K562 (cell line): ENCODE data around the gene GUCY2D. TPM values are rescaled to one million over a fixed set of nuclear protein-coding genes. Genes with fewer than 3 reads are reported as not detected.

Experiments
- ATAC-seq: fragments of 200-7000 bp; cut with Tn5 transposase; 3 replicates; pipeline ENCODE4 v1.9.1; 2020; ENCODE audit warnings: moderate library complexity
- BruUV-seq: library from RNA; stranded (reverse); fragments of 400-500 nt; replicated peaks from 2 replicates; lab custom pipeline; 2021; lab: Mats Ljungman, UMichigan
- CTCF ChIA-PET: fragments of 300-600 bp; formaldehyde crosslinking; extraction: SDS; loops from one replicate; lab custom pipeline; 2021; ENCODE audit warnings: low intra/inter-chr PET ratio; lab: Yijun Ruan, JAX
- POLR2A ChIA-PET: fragments of 300-600, 350-650 bp; sonication (Branson Sonifier 250); formaldehyde crosslinking; extraction: SDS; loops from one replicate; lab custom pipeline; 2021; ENCODE audit warnings: antibody characterized with exemption, inconsistent platforms; lab: Yijun Ruan, JAX
- DNase-seq, 4 experiments: peaks; one replicate each; pipeline versions ENCODE4 v3.0.0 to v3.0.0-alpha.2; 2011 to 2018; ENCODE audit warnings: low spot score in 3 of 4, mixed read lengths in 3 of 4; ENCODE audit errors: extremely low read depth in 1 of 4
- FAIRE-seq: peaks from 2 replicates; lab custom pipeline; 2011; peaks lifted over from hg19 to GRCh38; lab: Jason Lieb, UNC
- H2AFZ ChIP-seq: 2 replicates; pipeline ENCODE4 v1.6.0; 2011; ENCODE audit warnings: low read depth, low read length, control low read depth, inconsistent platforms
- H3K27ac ChIP-seq: fragments of 200-600 bp; 3 replicates; pipeline ENCODE4 v1.8.0; 2011; ENCODE audit warnings: low read depth, mild to moderate bottlenecking, control low read depth, inconsistent platforms, low read length, moderate library complexity, mixed read lengths; ENCODE audit errors: extremely low read depth
- H3K27me3 ChIP-seq, 2 experiments: fragments of 300-600 bp in 1 of 2; 2 replicates in 1 of 2; 3 replicates in 1 of 2; pipeline versions ENCODE4 v1.6.0 to v1.8.0; 2011; ENCODE audit warnings: inconsistent platforms in 2 of 2, low read length in 2 of 2, mild to moderate bottlenecking in 1 of 2, mixed read lengths in 1 of 2, moderate library complexity in 1 of 2; ENCODE audit not compliant: control insufficient read depth in 2 of 2, insufficient read depth in 2 of 2
- H3K36me3 ChIP-seq: fragments of 300-600 bp; 3 replicates; pipeline ENCODE4 v1.8.0; 2011; ENCODE audit warnings: mild to moderate bottlenecking, low read length, inconsistent platforms; ENCODE audit not compliant: control insufficient read depth, insufficient read depth
- H3K4me1 ChIP-seq, 2 experiments: fragments of 200-600 bp in 1 of 2; replicated peaks in 1 of 2; 2 replicates in 1 of 2; 3 replicates in 1 of 2; pipeline versions ENCODE4 v1.5.1 to v1.8.0; 2011; ENCODE audit warnings: inconsistent platforms in 2 of 2, low read length in 2 of 2, mild to moderate bottlenecking in 1 of 2, mixed read lengths in 1 of 2, moderate library complexity in 1 of 2; ENCODE audit not compliant: control insufficient read depth in 2 of 2, insufficient read depth in 2 of 2
- H3K4me2 ChIP-seq: 2 replicates; pipeline ENCODE4 v1.6.1; 2011; ENCODE audit warnings: low read length, control low read depth, inconsistent platforms, mixed read lengths; ENCODE audit not compliant: insufficient read depth
- H3K4me3 ChIP-seq: fragments of 200-600 bp; sonication (generic), shearing (Covaris generic); 2 replicates; pipeline ENCODE4 v1.5.1; 2016; ENCODE audit warnings: control low read depth, inconsistent platforms
- H3K79me2 ChIP-seq: fragments of 200-600 bp; 3 replicates; pipeline ENCODE4 v1.8.0; 2011; ENCODE audit warnings: low read length, inconsistent platforms; ENCODE audit not compliant: control insufficient read depth, insufficient read depth
- H3K9ac ChIP-seq, 2 experiments: 2 replicates each; pipeline versions ENCODE4 v1.6.0 to v1.6.1; 2011; ENCODE audit warnings: low read depth in 2 of 2, low read length in 2 of 2, control low read depth in 1 of 2, inconsistent platforms in 1 of 2, mild to moderate bottlenecking in 1 of 2, mixed read lengths in 1 of 2; ENCODE audit not compliant: insufficient read depth in 1 of 2
- H3K9me1 ChIP-seq: one replicate; pipeline ENCODE4 v1.6.0; 2011; ENCODE audit warnings: inconsistent platforms, mild to moderate bottlenecking, low read length, moderate library complexity; ENCODE audit not compliant: control insufficient read depth, insufficient read depth
- H3K9me3 ChIP-seq: replicated peaks from 2 replicates; pipeline ENCODE4 v1.5.1; 2011; ENCODE audit warnings: low read depth, low read length, inconsistent platforms; ENCODE audit not compliant: control insufficient read depth, insufficient read depth
- H4K20me1 ChIP-seq: replicated peaks from 2 replicates; pipeline ENCODE4 v1.6.1; 2011; ENCODE audit warnings: low read length, inconsistent platforms, mixed read lengths; ENCODE audit not compliant: control insufficient read depth, insufficient read depth
- BCL6 ChIP-seq: fragments of 250-450 bp; sonication (Bioruptor Pico); IDR thresholded peaks from 2 replicates; pipeline ENCODE4 v1.4.0; 2020
- BMI1 ChIP-seq: fragments of 150-350 bp; IDR thresholded peaks from 2 replicates; pipeline ENCODE4 v1.6.1; 2014; ENCODE audit warnings: low read length
- BRF1 ChIP-seq: IDR thresholded peaks from 3 replicates; pipeline ENCODE4 v1.6.1; 2011; ENCODE audit warnings: borderline replicate concordance, mild to moderate bottlenecking; ENCODE audit not compliant: insufficient read length; ENCODE audit errors: extremely low read depth
- E4F1 ChIP-seq: fragments of 250-450 bp; sonication (Bioruptor Pico); IDR thresholded peaks from 2 replicates; pipeline ENCODE4 v1.5.0; 2021; ENCODE audit warnings: mild to moderate bottlenecking, borderline replicate concordance
- ESRRA ChIP-seq: fragments of 450-650 bp; IDR thresholded peaks from 2 replicates; pipeline ENCODE4 v1.6.1; 2014; ENCODE audit warnings: low read depth, mild to moderate bottlenecking, moderate library complexity, borderline replicate concordance
- NFIX ChIP-seq: fragments of 250-450 bp; sonication (Bioruptor Pico); IDR thresholded peaks from 2 replicates; pipeline ENCODE4 v1.4.0; 2020; ENCODE audit warnings: low read depth, mild to moderate bottlenecking, moderate library complexity
- NR2C2 ChIP-seq, 2 experiments: fragments of 200-800 bp in 1 of 2; sonication (Bioruptor generic) in 1 of 2; sonication (generic) in 1 of 2; formaldehyde crosslinking in 1 of 2; IDR thresholded peaks; 2 replicates each; pipeline versions ENCODE4 v1.6.1 to v1.8.0; 2016 to 2022; ENCODE audit warnings: mild to moderate bottlenecking in 1 of 2, missing compliant biosample characterization in 1 of 2, missing genetic modification characterization in 1 of 2, missing genetic modification reagents in 1 of 2
- PCBP2 ChIP-seq: fragments of 200-400 bp; formaldehyde crosslinking; IDR thresholded peaks from 2 replicates; pipeline ENCODE4 v1.6.1; 2018; ENCODE audit warnings: low read length, low read depth, mild to moderate bottlenecking, moderate library complexity; ENCODE audit not compliant: poor library complexity, severe bottlenecking
- PHF20 ChIP-seq: fragments of 450-650 bp; IDR thresholded peaks from 2 replicates; pipeline ENCODE4 v1.6.1; 2018; ENCODE audit not compliant: partially characterized antibody
- RBFOX2 ChIP-seq: fragments of 200-400 bp; formaldehyde crosslinking; IDR thresholded peaks from 2 replicates; pipeline ENCODE4 v1.6.1; 2017; ENCODE audit warnings: low read depth, mild to moderate bottlenecking, low read length, moderate library complexity
- SAFB ChIP-seq: fragments of 200-400 bp; formaldehyde crosslinking; IDR thresholded peaks from 2 replicates; pipeline ENCODE4 v1.6.1; 2017; ENCODE audit warnings: low read depth, low read length, borderline replicate concordance
- SUPT5H ChIP-seq: fragments of 450-650 bp; IDR thresholded peaks from 2 replicates; pipeline ENCODE4 v1.6.1; 2016
- ZC3H11A ChIP-seq: IDR thresholded peaks from 2 replicates; pipeline ENCODE4 v1.6.1; 2012; ENCODE audit warnings: low read depth, low read length, improper control_type of control experiment
- ZNF3 ChIP-seq: fragments of 250-450 bp; sonication (Bioruptor Pico); IDR thresholded peaks from 2 replicates; pipeline ENCODE4 v1.5.0; 2021; ENCODE audit warnings: mild to moderate bottlenecking, moderate library complexity
- ZNF512 ChIP-seq: IDR thresholded peaks from 2 replicates; pipeline ENCODE4 v1.6.1; 2016; ENCODE audit warnings: missing genetic modification characterization, missing compliant biosample characterization
- ZNF764 ChIP-seq: fragments of 250-450 bp; sonication (Bioruptor Pico); IDR thresholded peaks from 2 replicates; pipeline ENCODE4 v1.4.0; 2020; ENCODE audit warnings: low read depth, mild to moderate bottlenecking, moderate library complexity
- WGBS: fragments of 100-300 bp; shearing (Covaris generic); methylation state at CpG from one replicate; pipeline ENCODE4 v1.1.6; 2016; ENCODE audit warnings: low coverage, mixed read lengths; ENCODE audit not compliant: insufficient coverage; ENCODE audit errors: missing lambda C conversion rate; 5-methylcytosine and 5-hydroxymethylcytosine counted together
- in situ Hi-C: fragments of 300-500 bp; cut with MboI; formaldehyde crosslinking; loops from 4 replicates; pipeline ENCODE4 v1.15.0; 2018; ENCODE audit warnings: inconsistent platforms, mixed read lengths
- intact Hi-C: fragments of 100-400 bp; cut with micrococcal nuclease; formaldehyde crosslinking; loops from 2 replicates; pipeline ENCODE4 v1.14.2; 2022
- polyA plus RNA-seq, 8 experiments: library from polyadenylated mRNA; depleted of rRNA in 4 of 8; stranded (reverse) in 5 of 8; unstranded in 3 of 8; fragments of >200 nt; fragmentation: Nextera tagmentation in 2 of 8; fragmentation: Illumina TruSeq in 1 of 8; extraction: Ambion mirVana in 2 of 8; extraction: Trizol in 1 of 8; gene quantifications; 2 replicates each; pipeline versions ENCODE4 v1.2.1 to v1.2.3, GENCODE V29; 2011 to 2014; ENCODE audit warnings: inconsistent platforms in 1 of 8, missing spikeins in 1 of 8
- total RNA-seq, 7 experiments: library from RNA; depleted of rRNA in 6 of 7; stranded (reverse); fragments of >200 nt in 6 of 7; fragmentation: Illumina TruSeq in 2 of 7; extraction: Trizol in 2 of 7; gene quantifications; 2 replicates each; pipeline versions ENCODE4 v1.2.1 to v1.2.3, GENCODE V29; 2011 to 2021; ENCODE audit warnings: low replicate concordance in 1 of 7

The GUCY2D gene
- total and polyA plus RNA-seq, 9 of the 15 experiments (the other 6 are each of a cell fraction or from before 2014, with no cell fraction given) = 0.05 TPM; not detected in 8

- TF ChIP-seq RBFOX2 (no peak), SAFB (no peak), SUPT5H (no peak), ZNF764 (no peak), ESRRA (no peak)
These were observed 16.8 kb downstream of the GUCY2D start (continued) for GRCh38 chr17:8019166-8019565.

GRCh38 chr17:8019665-8020650 lies 17.5 kb downstream of the GUCY2D start:
- Histone ChIP-seq H3K36me3 (no peaks in the 10 kb centered on the region), H3K9me3 (no peaks in the 10 kb centered on the region), H2AFZ (no peak overlapping the region), H3K4me1 (peaks cover 0 to 13% of the 10 kb centered on the region in 2 experiments; a peak in 2 of 5 replicates), H3K79me2 (no peaks in the 10 kb centered on the region), H3K4me2 (no peak overlapping the region), H3K9me1 (no peaks in the 10 kb centered on the region), H3K27ac (no peak overlapping the region), H3K9ac (peak overlapping the region in 1 of 2 experiments; percentile 14; a peak in 1 of 4 replicates), H4K20me1 (no peaks in the 10 kb centered on the region), H3K4me3 (no peak overlapping the region), H3K27me3 (peaks cover 6 to 49% of the 10 kb centered on the region in 2 experiments; a peak in 4 of 5 replicates)
- no TSS peak for BruUV-seq
- DNase-seq = no peak
- WGBS = under 1% methylated on average over 14 of the region's 16 CpGs
- CTCF ChIA-PET = no interaction called here
- intact Hi-C loops = no loop called here
- ATAC-seq = no peak
- POLR2A ChIA-PET = interaction anchor here (0.5 kb wide), 1 partner anchor 66 kb away, joined by 3 read pairs; no protein-coding TSS in a partner anchor
- in situ Hi-C loops = no loop called here
- no peak for FAIRE-seq
- TF ChIP-seq BRF1 = no peak
- TF ChIP-seq PHF20 = no peak
- TF ChIP-seq ZNF512 = no peak
- no peak for TF ChIP-seq NR2C2 (CRISPR knock-in tag; IDR thresholded peaks at IDR 0.05)
- no peak for TF ChIP-seq NR2C2 (tag; IDR thresholded peaks at IDR 0.05)
- TF ChIP-seq BCL6 (CRISPR knock-in tag) = no peak
- TF ChIP-seq NFIX (CRISPR knock-in tag) = no peak
- no peak for TF ChIP-seq BMI1
- TF ChIP-seq ZNF3 (CRISPR knock-in tag) = no peak
- no peak for TF ChIP-seq PCBP2
- TF ChIP-seq E4F1 (CRISPR knock-in tag) = no peak
- TF ChIP-seq ZC3H11A = no peak
